K562 (cell line): ENCODE results near the gene CARS2. TPM values are rescaled to one million over a fixed set of nuclear protein-coding genes. Genes with fewer than 3 reads are reported as not detected.

Experiments
- ARID3B ChIP-seq: fragments of 250-450 bp; sonication (Bioruptor Pico); IDR thresholded peaks from 2 replicates; pipeline ENCODE4 v1.4.0; 2020; ENCODE audit warnings: borderline replicate concordance
- BDP1 ChIP-seq: IDR thresholded peaks from 3 replicates; pipeline ENCODE4 v1.6.1; 2011; ENCODE audit not compliant: insufficient read length, insufficient read depth
- E4F1 ChIP-seq: fragments of 250-450 bp; sonication (Bioruptor Pico); IDR thresholded peaks from 2 replicates; pipeline ENCODE4 v1.5.0; 2021; ENCODE audit warnings: mild to moderate bottlenecking, borderline replicate concordance
- ELF1 ChIP-seq: fragments of 200-800 bp; sonication (Bioruptor generic); IDR thresholded peaks from 2 replicates; pipeline ENCODE4 v1.6.1; 2016; ENCODE audit warnings: missing genetic modification characterization, missing compliant biosample characterization
- NFE2L1 ChIP-seq: fragments of 450-650 bp; IDR thresholded peaks from 2 replicates; pipeline ENCODE4 v1.6.1; 2016; ENCODE audit warnings: missing genetic modification characterization, low read depth, mild to moderate bottlenecking, missing compliant biosample characterization, moderate library complexity, borderline replicate concordance
- NUFIP1 ChIP-seq: fragments of 450-650 bp; IDR thresholded peaks from 2 replicates; pipeline ENCODE4 v1.6.1; 2018; ENCODE audit not compliant: partially characterized antibody
- PHF20 ChIP-seq: fragments of 450-650 bp; IDR thresholded peaks from 2 replicates; pipeline ENCODE4 v1.6.1; 2018; ENCODE audit not compliant: partially characterized antibody
- RERE ChIP-seq: sonication (generic); formaldehyde crosslinking; IDR thresholded peaks from 2 replicates; pipeline ENCODE4 v1.8.0; 2023; ENCODE audit warnings: missing genetic modification reagents, mild to moderate bottlenecking, borderline replicate concordance
- SNIP1 ChIP-seq: fragments of 450-650 bp; IDR thresholded peaks from 2 replicates; pipeline ENCODE4 v1.7.1; 2017; ENCODE audit warnings: low read depth, mild to moderate bottlenecking
- TEAD4 ChIP-seq, 2 experiments: sonication (generic) in 1 of 2; formaldehyde crosslinking in 1 of 2; IDR thresholded peaks; 2 replicates each; pipeline versions ENCODE4 v1.6.1 to v1.8.0; 2012 to 2022; ENCODE audit warnings: borderline replicate concordance in 1 of 2, inconsistent platforms in 1 of 2, low read length in 1 of 2, mild to moderate bottlenecking in 1 of 2, missing genetic modification reagents in 1 of 2
- THAP7 ChIP-seq: fragments of 250-450 bp; sonication (Bioruptor Pico); IDR thresholded peaks from 2 replicates; pipeline ENCODE4 v1.5.0; 2021
- ZFP91 ChIP-seq: sonication (generic); formaldehyde crosslinking; IDR thresholded peaks from 2 replicates; pipeline ENCODE4 v1.8.0; 2022; ENCODE audit warnings: mild to moderate bottlenecking, missing genetic modification reagents
- ZKSCAN1 ChIP-seq: fragments of 150-350 bp; IDR thresholded peaks from 2 replicates; pipeline ENCODE4 v1.6.1; 2016; ENCODE audit warnings: low read depth, low read length
- ZNF197 ChIP-seq: fragments of 200-800 bp; sonication (Bioruptor generic); IDR thresholded peaks from 2 replicates; pipeline ENCODE4 v1.6.1; 2016; ENCODE audit warnings: low read depth, missing genetic modification characterization, missing compliant biosample characterization
- polyA plus RNA-seq, 8 experiments: library from polyadenylated mRNA; depleted of rRNA in 4 of 8; stranded (reverse) in 5 of 8; unstranded in 3 of 8; fragments of >200 nt; fragmentation: Nextera tagmentation in 2 of 8; fragmentation: Illumina TruSeq in 1 of 8; extraction: Ambion mirVana in 2 of 8; extraction: Trizol in 1 of 8; gene quantifications; 2 replicates each; pipeline versions ENCODE4 v1.2.1 to v1.2.3, GENCODE V29; 2011 to 2014; ENCODE audit warnings: inconsistent platforms in 1 of 8, missing spikeins in 1 of 8
- total RNA-seq, 7 experiments: library from RNA; depleted of rRNA in 6 of 7; stranded (reverse); fragments of >200 nt in 6 of 7; fragmentation: Illumina TruSeq in 2 of 7; extraction: Trizol in 2 of 7; gene quantifications; 2 replicates each; pipeline versions ENCODE4 v1.2.1 to v1.2.3, GENCODE V29; 2011 to 2021; ENCODE audit warnings: low replicate concordance in 1 of 7

Gene CARS2
- total and polyA plus RNA-seq, 9 of the 15 experiments (the other 6 are each of a cell fraction or from before 2014, with no cell fraction given) = 1.7 to 37.4 (median 30.5) TPM

- no peak for TF ChIP-seq ARID3B (CRISPR knock-in tag)
- TF ChIP-seq PHF20 = no peak
- no peak for TF ChIP-seq BDP1
- no peak for TF ChIP-seq E4F1 (CRISPR knock-in tag)
- no peak for TF ChIP-seq ZFP91 (CRISPR knock-in tag)
- TF ChIP-seq SNIP1 = no peak
- TF ChIP-seq NUFIP1 = no peak
- TF ChIP-seq THAP7 = no peak
- no peak for TF ChIP-seq NFE2L1 (tag)
- TF ChIP-seq RERE (CRISPR knock-in tag) = no peak
- TF ChIP-seq ZNF197 (CRISPR knock-in tag) = no peak
- TF ChIP-seq TEAD4 (IDR thresholded peaks at IDR 0.05; ENCODE audit: low read length) = no peak
- no peak for TF ChIP-seq TEAD4 (CRISPR knock-in tag; IDR thresholded peaks at IDR 0.05; ENCODE audit: borderline replicate concordance)
- peak; percentile 84 for TF ChIP-seq ELF1
- no peak for TF ChIP-seq ZKSCAN1
These were observed at the start of gene CARS2 (continued) for GRCh38 chr13:110705826-110706569.
